ENCODE measurements around the gene PHAX.
"Not testable (repeated sequence)": the region's sequence is repeated elsewhere in the genome, so short reads cannot be mapped to it uniquely, and the experiment has no call there.

The PHAX gene

GRCh38 chr5:126659805-126660482 lies 59.2 kb downstream of the PHAX start:
- no peak for DNase-seq

- no peak for DNase-seq
These were observed 63.8 kb downstream of the PHAX start for GRCh38 chr5:126664586-126664985.

GRCh38 chr5:126670109-126670508 lies 69.4 kb downstream of the PHAX start:
- DNase-seq, result not testable (repeated sequence)

- not testable (repeated sequence) for DNase-seq
These were observed 70.9 kb downstream of the PHAX start for GRCh38 chr5:126671681-126672080.

- DNase-seq, result no peak
These were observed 72.7 kb downstream of the PHAX start for GRCh38 chr5:126673477-126673876.

- DNase-seq, result no peak
These were observed 73.4 kb downstream of the PHAX start for GRCh38 chr5:126674145-126674544.

GRCh38 chr5:126675338-126675737 lies 74.6 kb downstream of the PHAX start:
- DNase-seq, result no peak

- peak; percentile 29 for DNase-seq
These were observed 75.5 kb downstream of the PHAX start for GRCh38 chr5:126676195-126676624.

Data from NCI-H2171 (cell line).